Spleen (tissue), 11 donors: ENCODE measurements around the gene PACRG. TPM values are rescaled to one million over a fixed set of nuclear protein-coding genes. Genes with fewer than 3 reads are reported as not detected.

ENCODE experiments used
- DNase-seq: peaks from one replicate; pipeline ENCODE4 v3.0.0-alpha.2; 2020
- H3K27ac ChIP-seq, 8 donors: fragments of 200-600 bp; sonication (generic) in 7 of 8; 1 replicate in 4 of 8; 2 replicates in 4 of 8; pipeline versions ENCODE4 v1.5.0 to v1.8.0; 2016 to 2021; ENCODE audit warnings: inconsistent platforms in 4 of 8, mild to moderate bottlenecking in 4 of 8, moderate library complexity in 1 of 8
- H3K27me3 ChIP-seq, 7 donors: fragments of 200-600 bp; sonication (generic) in 6 of 7; replicated peaks in 1 of 7; 1 replicate in 4 of 7; 2 replicates in 3 of 7; pipeline versions ENCODE4 v1.5.0 to v1.8.0; 2016 to 2021; ENCODE audit warnings: inconsistent platforms in 3 of 7, mild to moderate bottlenecking in 1 of 7
- H3K36me3 ChIP-seq, 6 donors: fragments of 200-600 bp; sonication (generic) in 5 of 6; 1 replicate in 4 of 6; 2 replicates in 2 of 6; pipeline versions ENCODE4 v1.5.0 to v1.8.0; 2016 to 2021; ENCODE audit warnings: inconsistent platforms in 2 of 6
- H3K4me1 ChIP-seq, 6 donors: fragments of 200-600 bp; sonication (generic) in 5 of 6; 1 replicate in 3 of 6; 2 replicates in 3 of 6; pipeline versions ENCODE4 v1.5.0 to v1.8.0; 2016 to 2021; ENCODE audit warnings: inconsistent platforms in 3 of 6
- H3K4me3 ChIP-seq, 8 donors: fragments of 200-600 bp; sonication (generic) in 7 of 8; 1 replicate in 4 of 8; 2 replicates in 4 of 8; pipeline versions ENCODE4 v1.5.0 to v1.8.0; 2016 to 2021; ENCODE audit warnings: inconsistent platforms in 4 of 8, mild to moderate bottlenecking in 4 of 8, moderate library complexity in 2 of 8
- H3K9me3 ChIP-seq, 8 donors: fragments of 200-600 bp; sonication (generic) in 7 of 8; 1 replicate in 4 of 8; 2 replicates in 4 of 8; pipeline versions ENCODE4 v1.5.0 to v1.8.0; 2016 to 2021; ENCODE audit warnings: inconsistent platforms in 4 of 8
- CTCF ChIP-seq, 11 experiments: fragments of 200-600 bp in 7 of 11; fragments of 450-650 bp in 4 of 11; sonication (generic) in 4 of 11; IDR thresholded peaks in 8 of 11; conservative IDR thresholded peaks in 3 of 11; 1 replicate in 7 of 11; 2 replicates in 4 of 11; pipeline versions ENCODE4 v1.4.0 to v1.8.0; 2016 to 2021; ENCODE audit warnings: antibody characterized with exemption in 11 of 11, inconsistent platforms in 4 of 11, mild to moderate bottlenecking in 1 of 11
- POLR2A ChIP-seq, 3 donors: fragments of 450-650 bp; IDR thresholded peaks; one replicate each; pipeline ENCODE4 v1.5.1; 2017; ENCODE audit warnings: antibody characterized with exemption in 3 of 3, mild to moderate bottlenecking in 1 of 3
- POLR2AphosphoS5 ChIP-seq, 3 donors: sonication (generic); formaldehyde crosslinking; IDR thresholded peaks; one replicate each; pipeline ENCODE4 v1.5.1; 2017; ENCODE audit warnings: antibody characterized with exemption in 3 of 3
- WGBS, 5 donors: extraction: QIAGEN DNeasy Blood & Tissue Kit in 3 of 5; methylation state at CpG; one replicate each; pipeline versions ENCODE4 v1.1.5 to v1.1.7; 2013 to 2018; 5-methylcytosine and 5-hydroxymethylcytosine counted together
- intact Hi-C: fragments of 100-400 bp; cut with DNase I; formaldehyde crosslinking; loops from one replicate; pipeline ENCODE4 v1.15.0; 2023; ENCODE audit warnings: low total_unique reads
- polyA plus RNA-seq, 3 donors: library from polyadenylated mRNA; stranded (reverse); fragments of 200-250 nt; gene quantifications; one replicate each; pipeline ENCODE4 v1.2.1, GENCODE V29; 2013
- total RNA-seq, 7 donors: library from RNA; depleted of rRNA in 3 of 7; stranded (reverse); fragments of >200 nt in 3 of 7; fragmentation: NEBNext Ultra II Directional in 4 of 7; extraction: Animal tissue kit (Norgen Biotek cat#: 25700) in 4 of 7; gene quantifications; one replicate each; pipeline versions ENCODE4 v1.1.0 to v1.2.1, GENCODE V29; 2016 to 2021
- donor health status: healthy with polysubstance abuse.
- donor health status: DM: no; HTN: no; CAD: no; lungs with moderate emphysema.
- donor health status: DM: no; HTN: no; CAD: no.
- donor health status: Bipolar disorder and iron deficiency.
- donor health status: healthy.
- donor health status: DM: no; HTN: no; CAD: no.
- donor health status: DM: yes; HTN: yes; CAD: no.

The PACRG gene
- total and polyA plus RNA-seq, 10 donors, result 0.32 to 2.0 (median 1.0) TPM; not detected in 5

DNA sequence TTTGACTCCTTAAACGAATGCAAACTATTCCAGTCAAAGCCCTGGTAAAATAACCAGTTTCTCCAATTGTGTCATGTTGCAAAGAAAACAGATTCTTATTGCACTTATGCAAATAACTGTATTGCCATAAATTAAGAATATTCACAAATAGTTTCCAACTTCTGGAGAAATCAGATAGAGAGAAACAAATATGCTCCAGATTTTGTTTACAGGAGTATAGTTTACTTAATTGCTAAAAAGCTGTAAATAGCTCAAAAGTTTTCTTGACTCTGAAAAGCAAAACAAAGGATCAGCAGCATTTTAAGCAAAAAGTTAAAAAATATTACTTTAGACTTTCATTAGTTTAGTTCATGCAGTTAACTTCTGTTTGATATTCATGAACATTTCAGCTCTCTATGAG is 304.2 kb downstream of the PACRG start:
- no peak for DNase-seq
- Histone ChIP-seq H3K36me3 (no peaks in the 10 kb centered on the region), H3K4me1 (no peaks in the 10 kb centered on the region), H3K4me3 (no peak overlapping the region), H3K27me3 (no peaks in the 10 kb centered on the region), H3K27ac (no peak overlapping the region), H3K9me3 (peaks cover 0 to 59% (median 26%) of the 10 kb centered on the region in 8 donors)
- TF ChIP-seq CTCF (IDR thresholded peaks at IDR 0.05 in 8 of 11, conservative IDR thresholded peaks at IDR 0.05 in 3 of 11) (no peak), POLR2A (IDR thresholded peaks at IDR 0.05) (no peak), POLR2AphosphoS5 (IDR thresholded peaks at IDR 0.05) (no peak)
- intact Hi-C loops, result no loop called here
- WGBS, 5 donors, result 58 to 82% (median 71%) methylated on average over 1 of the region's 1 CpG

- no peaks in the 10 kb centered on the region for H3K4me1 ChIP-seq
- peaks cover 0 to 53% (median 22%) of the 10 kb centered on the region in 8 donors for H3K9me3 ChIP-seq
- no peak for DNase-seq
- H3K36me3 ChIP-seq, result no peaks in the 10 kb centered on the region
- 77 to 90% (median 82%) methylated on average over 3 of the region's 3 CpGs for WGBS, 5 donors
- intact Hi-C loops, result no loop called here
- H3K27me3 ChIP-seq, result no peaks in the 10 kb centered on the region
- no peak overlapping the region for H3K27ac ChIP-seq
- TF ChIP-seq CTCF (IDR thresholded peaks at IDR 0.05 in 8 of 11, conservative IDR thresholded peaks at IDR 0.05 in 3 of 11) (no peak), POLR2AphosphoS5 (IDR thresholded peaks at IDR 0.05) (no peak), POLR2A (IDR thresholded peaks at IDR 0.05) (no peak)
- no peak overlapping the region for H3K4me3 ChIP-seq
These were observed 308.4 kb downstream of the PACRG start for GRCh38 chr6:163036160-163036645.

- Histone ChIP-seq H3K4me3 (no peak overlapping the region), H3K9me3 (peaks cover 0 to 39% (median 5%) of the 10 kb centered on the region in 8 donors), H3K27ac (no peak overlapping the region), H3K36me3 (no peaks in the 10 kb centered on the region), H3K4me1 (no peaks in the 10 kb centered on the region), H3K27me3 (no peaks in the 10 kb centered on the region)
- TF ChIP-seq POLR2A (IDR thresholded peaks at IDR 0.05) (no peak), POLR2AphosphoS5 (IDR thresholded peaks at IDR 0.05) (no peak), CTCF (IDR thresholded peaks at IDR 0.05 in 8 of 11, conservative IDR thresholded peaks at IDR 0.05 in 3 of 11) (no peak)
- WGBS, 5 donors, result 69 to 92% (median 85%) methylated on average over 2 of the region's 2 CpGs
- DNase-seq, result no peak
- intact Hi-C loops, result no loop called here
These were observed 310.5 kb downstream of the PACRG start for GRCh38 chr6:163038317-163038716.

GRCh38 chr6:163048345-163048744 is 320.6 kb downstream of the PACRG start:
- WGBS, 5 donors, result 83 to 89% (median 85%) methylated on average over 5 of the region's 5 CpGs
- intact Hi-C loops, result no loop called here
- Histone ChIP-seq H3K27me3 (no peaks in the 10 kb centered on the region), H3K36me3 (no peaks in the 10 kb centered on the region), H3K4me3 (no peak overlapping the region), H3K27ac (no peak overlapping the region), H3K9me3 (peaks cover 0 to 4% (median 0%) of the 10 kb centered on the region in 8 donors), H3K4me1 (no peaks in the 10 kb centered on the region)
- TF ChIP-seq POLR2A (IDR thresholded peaks at IDR 0.05) (no peak), CTCF (IDR thresholded peaks at IDR 0.05 in 8 of 11, conservative IDR thresholded peaks at IDR 0.05 in 3 of 11) (no peak), POLR2AphosphoS5 (IDR thresholded peaks at IDR 0.05) (no peak)
- DNase-seq, result no peak
